Spleen (tissue), 7 donors: ENCODE data around the gene METAP1D.

ENCODE experiments used
- POLR2A ChIP-seq, 3 donors: fragments of 450-650 bp; IDR thresholded peaks; one replicate each; pipeline ENCODE4 v1.5.1; 2017; ENCODE audit warnings: antibody characterized with exemption in 3 of 3, mild to moderate bottlenecking in 1 of 3
- TF ChIP-seq, protein P1 (sequence below), 11 experiments: fragments of 200-600 bp in 7 of 11; fragments of 450-650 bp in 4 of 11; sonication (generic) in 4 of 11; IDR thresholded peaks in 8 of 11; conservative IDR thresholded peaks in 3 of 11; 1 replicate in 7 of 11; 2 replicates in 4 of 11; pipeline versions ENCODE4 v1.4.0 to v1.8.0; 2016 to 2021; ENCODE audit warnings: antibody characterized with exemption in 11 of 11, inconsistent platforms in 4 of 11, mild to moderate bottlenecking in 1 of 11
- donor health status: DM: no; HTN: no; CAD: no; lungs with moderate emphysema.
- donor health status: DM: no; HTN: no; CAD: no.
- donor health status: DM: no; HTN: no; CAD: no.

DNA sequence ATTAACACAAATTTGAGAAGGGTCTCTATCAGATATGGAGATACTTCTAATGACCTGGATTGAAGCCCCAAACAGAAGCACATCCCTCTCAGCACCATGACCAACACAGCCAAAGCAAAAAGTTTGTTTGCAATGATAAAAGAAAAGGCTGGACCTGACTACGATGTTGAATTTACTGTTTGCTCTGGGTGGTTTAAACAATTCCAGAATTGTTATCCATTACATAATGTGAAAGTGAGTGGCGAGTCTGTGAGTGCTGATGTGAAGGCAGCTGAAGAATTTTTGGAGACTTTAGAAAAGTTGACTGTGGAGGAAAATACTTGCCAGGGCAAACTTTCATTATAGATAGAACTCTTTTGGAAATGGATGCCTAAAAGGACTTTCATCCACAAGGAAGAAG lies 120.4 kb downstream of the METAP1D start:
- TF ChIP-seq, protein P1, sequence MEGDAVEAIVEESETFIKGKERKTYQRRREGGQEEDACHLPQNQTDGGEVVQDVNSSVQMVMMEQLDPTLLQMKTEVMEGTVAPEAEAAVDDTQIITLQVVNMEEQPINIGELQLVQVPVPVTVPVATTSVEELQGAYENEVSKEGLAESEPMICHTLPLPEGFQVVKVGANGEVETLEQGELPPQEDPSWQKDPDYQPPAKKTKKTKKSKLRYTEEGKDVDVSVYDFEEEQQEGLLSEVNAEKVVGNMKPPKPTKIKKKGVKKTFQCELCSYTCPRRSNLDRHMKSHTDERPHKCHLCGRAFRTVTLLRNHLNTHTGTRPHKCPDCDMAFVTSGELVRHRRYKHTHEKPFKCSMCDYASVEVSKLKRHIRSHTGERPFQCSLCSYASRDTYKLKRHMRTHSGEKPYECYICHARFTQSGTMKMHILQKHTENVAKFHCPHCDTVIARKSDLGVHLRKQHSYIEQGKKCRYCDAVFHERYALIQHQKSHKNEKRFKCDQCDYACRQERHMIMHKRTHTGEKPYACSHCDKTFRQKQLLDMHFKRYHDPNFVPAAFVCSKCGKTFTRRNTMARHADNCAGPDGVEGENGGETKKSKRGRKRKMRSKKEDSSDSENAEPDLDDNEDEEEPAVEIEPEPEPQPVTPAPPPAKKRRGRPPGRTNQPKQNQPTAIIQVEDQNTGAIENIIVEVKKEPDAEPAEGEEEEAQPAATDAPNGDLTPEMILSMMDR (IDR thresholded peaks at IDR 0.05 in 8 of 11, conservative IDR thresholded peaks at IDR 0.05 in 3 of 11), result no peak
- TF ChIP-seq POLR2A (IDR thresholded peaks at IDR 0.05), result no peak
